ENCODE measurements around the gene TLE1.

TLE1 gene

GRCh38 chr9:81588148-81588871, 101.0 kb downstream of the TLE1 start:
- no peaks in the 10 kb centered on the region for H3K9me2 ChIP-seq (ENCODE audit: low read depth, low read length)
- TF ChIP-seq EZH2 (IDR thresholded peaks at IDR 0.05; ENCODE audit: borderline replicate concordance, low read length) = no peak
- no peak for TF ChIP-seq CTCF (IDR thresholded peaks at IDR 0.05; ENCODE audit: low read length)
- H4K20me1 ChIP-seq (ENCODE audit: insufficient read depth, low read length) = no peaks in the 10 kb centered on the region
- no peak overlapping the region for H2AFZ ChIP-seq (ENCODE audit: low read length)
- H3K27ac ChIP-seq (ENCODE audit: low read depth, low read length, poor library complexity, severe bottlenecking) = peak overlapping the region; percentile 88
- no peaks in the 10 kb centered on the region for H3K79me2 ChIP-seq (ENCODE audit: insufficient read depth, low read length)
- no peaks in the 10 kb centered on the region for H3K9me3 ChIP-seq (ENCODE audit: low read length)
- H3K36me3 ChIP-seq (ENCODE audit: insufficient read depth, low read length) = no peaks in the 10 kb centered on the region
- peak overlapping the region; percentile 39 for H3K9ac ChIP-seq (ENCODE audit: low read length)
- peak overlapping the region; percentile 34 for H3K4me2 ChIP-seq (ENCODE audit: low read length)
- H3F3A ChIP-seq (ENCODE audit: insufficient read depth, low read length) = no peaks in the 10 kb centered on the region
- peak overlapping the region; percentile 54 for H3K4me3 ChIP-seq (ENCODE audit: low read depth, low read length, poor library complexity, severe bottlenecking)
- H3K27me3 ChIP-seq (ENCODE audit: insufficient read depth, low read length) = no peaks in the 10 kb centered on the region; the same call in 1 of the 2 replicates
- H3K4me1 ChIP-seq (ENCODE audit: insufficient read depth, low read length, severe bottlenecking) = peaks cover 62% of the 10 kb centered on the region

GRCh38 chr9:81586786-81587185, 102.6 kb downstream of the TLE1 start:
- Histone ChIP-seq H3K4me1 (ENCODE audit: insufficient read depth, low read length, severe bottlenecking) (peaks cover 62% of the 10 kb centered on the region), H3K9me3 (ENCODE audit: low read length) (no peaks in the 10 kb centered on the region), H2AFZ (ENCODE audit: low read length) (no peak overlapping the region), H3K4me2 (ENCODE audit: low read length) (peak overlapping the region; percentile 34), H3F3A (ENCODE audit: insufficient read depth, low read length) (no peaks in the 10 kb centered on the region), H3K27me3 (ENCODE audit: insufficient read depth, low read length) (no peaks in the 10 kb centered on the region; the same call in 1 of the 2 replicates), H3K9ac (ENCODE audit: low read length) (peak overlapping the region; percentile 39), H3K79me2 (ENCODE audit: insufficient read depth, low read length) (no peaks in the 10 kb centered on the region), H3K4me3 (ENCODE audit: low read depth, low read length, poor library complexity, severe bottlenecking) (peak overlapping the region; percentile 54), H4K20me1 (ENCODE audit: insufficient read depth, low read length) (no peaks in the 10 kb centered on the region), H3K27ac (ENCODE audit: low read depth, low read length, poor library complexity, severe bottlenecking) (peak overlapping the region; percentile 88), H3K9me2 (ENCODE audit: low read depth, low read length) (no peaks in the 10 kb centered on the region), H3K36me3 (ENCODE audit: insufficient read depth, low read length) (no peaks in the 10 kb centered on the region)
- TF ChIP-seq EZH2 (IDR thresholded peaks at IDR 0.05; ENCODE audit: borderline replicate concordance, low read length) (no peak), CTCF (IDR thresholded peaks at IDR 0.05; ENCODE audit: low read length) (no peak)

GRCh38 chr9:81585191-81585763, 104.1 kb downstream of the TLE1 start:
- H3K4me3 ChIP-seq (ENCODE audit: low read depth, low read length, poor library complexity, severe bottlenecking) = no peak overlapping the region
- H3K9me2 ChIP-seq (ENCODE audit: low read depth, low read length) = no peaks in the 10 kb centered on the region
- no peaks in the 10 kb centered on the region for H3K79me2 ChIP-seq (ENCODE audit: insufficient read depth, low read length)
- peak overlapping the region; percentile 20; the same call in 1 of the 2 replicates for H3K4me2 ChIP-seq (ENCODE audit: low read length)
- H3K9ac ChIP-seq (ENCODE audit: low read length) = peak overlapping the region; percentile 31; the same call in 1 of the 2 replicates
- H3K36me3 ChIP-seq (ENCODE audit: insufficient read depth, low read length) = no peaks in the 10 kb centered on the region
- TF ChIP-seq CTCF (IDR thresholded peaks at IDR 0.05; ENCODE audit: low read length) = no peak
- no peak for TF ChIP-seq EZH2 (IDR thresholded peaks at IDR 0.05; ENCODE audit: borderline replicate concordance, low read length)
- H3K27me3 ChIP-seq (ENCODE audit: insufficient read depth, low read length) = no peaks in the 10 kb centered on the region
- no peak overlapping the region for H2AFZ ChIP-seq (ENCODE audit: low read length)
- H4K20me1 ChIP-seq (ENCODE audit: insufficient read depth, low read length) = no peaks in the 10 kb centered on the region
- H3K9me3 ChIP-seq (ENCODE audit: low read length) = no peaks in the 10 kb centered on the region
- H3K27ac ChIP-seq (ENCODE audit: low read depth, low read length, poor library complexity, severe bottlenecking) = peak overlapping the region; percentile 88
- peaks cover 60% of the 10 kb centered on the region for H3K4me1 ChIP-seq (ENCODE audit: insufficient read depth, low read length, severe bottlenecking)
- no peaks in the 10 kb centered on the region for H3F3A ChIP-seq (ENCODE audit: insufficient read depth, low read length)
